ENCODE measurements around the gene PXYLP1. TPM values are rescaled to one million over a fixed set of nuclear protein-coding genes. Genes with fewer than 3 reads are reported as not detected.
A peak's percentile ranks its signal among the peaks of the same experiment; 100 is the strongest.

PXYLP1 gene
- total and polyA plus RNA-seq, 9 of the 15 experiments (the other 6 are each of a cell fraction or from before 2014, with no cell fraction given) = 0.80 to 2.9 (median 1.3) TPM

DNA sequence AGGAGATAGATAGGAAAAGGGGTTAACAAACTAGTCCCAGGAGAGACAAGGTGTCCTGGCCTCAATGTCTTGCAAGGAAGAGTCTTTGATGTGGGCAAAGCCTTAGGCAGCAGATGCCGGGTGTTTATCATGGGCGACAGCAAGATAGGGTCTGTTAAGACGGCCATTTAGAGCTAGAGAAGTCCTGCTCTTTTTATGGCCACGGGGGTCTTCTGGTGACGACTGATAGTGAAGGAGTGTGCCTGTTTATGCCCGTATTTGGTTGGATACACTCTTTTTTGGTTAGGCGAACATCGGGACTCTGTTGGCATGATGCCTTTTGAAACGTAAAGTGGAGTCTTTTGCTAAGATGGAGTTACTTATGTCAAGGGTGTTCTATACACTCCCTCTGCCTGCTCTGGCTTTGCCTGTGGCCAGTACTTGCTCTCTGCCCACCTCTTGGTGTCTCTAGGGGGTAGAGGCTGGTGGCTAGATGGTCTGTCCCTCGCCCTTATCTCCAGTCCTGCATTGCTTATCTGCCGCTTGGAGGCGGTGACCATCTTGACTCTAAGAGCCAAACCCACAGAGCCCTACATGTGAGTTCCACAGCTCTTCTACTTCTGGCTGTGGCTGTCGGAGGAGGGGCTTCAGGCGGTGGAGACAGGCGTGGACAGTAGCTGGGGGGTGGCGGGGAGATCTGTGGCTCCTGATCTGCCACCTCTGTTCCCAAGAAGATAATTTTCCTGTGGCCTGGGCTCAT lies 80.9 kb downstream of the PXYLP1 start (continued):
- TF ChIP-seq, protein P1, sequence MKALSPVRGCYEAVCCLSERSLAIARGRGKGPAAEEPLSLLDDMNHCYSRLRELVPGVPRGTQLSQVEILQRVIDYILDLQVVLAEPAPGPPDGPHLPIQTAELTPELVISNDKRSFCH (CRISPR knock-in tag; IDR thresholded peaks at IDR 0.05) = peak; percentile 98
- TF ChIP-seq, protein P1 (tag; IDR thresholded peaks at IDR 0.05) = peak; percentile 100
- TF ChIP-seq FOXA3 (CRISPR knock-in tag; conservative IDR thresholded peaks at IDR 0.05 in 1 of 2, IDR thresholded peaks at IDR 0.05 in 1 of 2) (peak in 1 of 2 experiments; percentile 84; a peak in 2 of 4 replicates), POLR3A (IDR thresholded peaks at IDR 0.05; ENCODE audit: borderline replicate concordance, extremely low read depth, insufficient read depth, insufficient read length) (no peak), SMARCE1 (IDR thresholded peaks at IDR 0.05) (peak; percentile 69), ZNF79 (CRISPR knock-in tag; IDR thresholded peaks at IDR 0.05; ENCODE audit: low read depth) (peak; percentile 99), SPI1 (IDR thresholded peaks at IDR 0.05; ENCODE audit: borderline replicate concordance, low read depth, low read length) (no peak), ZKSCAN3 (CRISPR knock-in tag; IDR thresholded peaks at IDR 0.05) (peak; percentile 91), KLF10 (CRISPR knock-in tag; IDR thresholded peaks at IDR 0.05) (peak; percentile 95)
- TF ChIP-seq, protein P2, sequence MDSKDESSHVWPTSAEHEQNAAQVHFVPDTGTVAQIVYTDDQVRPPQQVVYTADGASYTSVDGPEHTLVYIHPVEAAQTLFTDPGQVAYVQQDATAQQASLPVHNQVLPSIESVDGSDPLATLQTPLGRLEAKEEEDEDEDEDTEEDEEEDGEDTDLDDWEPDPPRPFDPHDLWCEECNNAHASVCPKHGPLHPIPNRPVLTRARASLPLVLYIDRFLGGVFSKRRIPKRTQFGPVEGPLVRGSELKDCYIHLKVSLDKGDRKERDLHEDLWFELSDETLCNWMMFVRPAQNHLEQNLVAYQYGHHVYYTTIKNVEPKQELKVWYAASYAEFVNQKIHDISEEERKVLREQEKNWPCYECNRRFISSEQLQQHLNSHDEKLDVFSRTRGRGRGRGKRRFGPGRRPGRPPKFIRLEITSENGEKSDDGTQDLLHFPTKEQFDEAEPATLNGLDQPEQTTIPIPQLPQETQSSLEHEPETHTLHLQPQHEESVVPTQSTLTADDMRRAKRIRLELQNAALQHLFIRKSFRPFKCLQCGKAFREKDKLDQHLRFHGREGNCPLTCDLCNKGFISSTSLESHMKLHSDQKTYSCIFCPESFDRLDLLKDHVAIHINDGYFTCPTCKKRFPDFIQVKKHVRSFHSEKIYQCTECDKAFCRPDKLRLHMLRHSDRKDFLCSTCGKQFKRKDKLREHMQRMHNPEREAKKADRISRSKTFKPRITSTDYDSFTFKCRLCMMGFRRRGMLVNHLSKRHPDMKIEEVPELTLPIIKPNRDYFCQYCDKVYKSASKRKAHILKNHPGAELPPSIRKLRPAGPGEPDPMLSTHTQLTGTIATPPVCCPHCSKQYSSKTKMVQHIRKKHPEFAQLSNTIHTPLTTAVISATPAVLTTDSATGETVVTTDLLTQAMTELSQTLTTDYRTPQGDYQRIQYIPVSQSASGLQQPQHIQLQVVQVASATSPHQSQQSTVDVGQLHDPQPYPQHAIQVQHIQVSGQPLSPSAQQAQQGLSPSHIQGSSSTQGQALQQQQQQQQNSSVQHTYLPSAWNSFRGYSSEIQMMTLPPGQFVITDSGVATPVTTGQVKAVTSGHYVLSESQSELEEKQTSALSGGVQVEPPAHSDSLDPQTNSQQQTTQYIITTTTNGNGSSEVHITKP (IDR thresholded peaks at IDR 0.05; ENCODE audit: partially characterized antibody) = peak; percentile 87
- TF ChIP-seq, protein P3, sequence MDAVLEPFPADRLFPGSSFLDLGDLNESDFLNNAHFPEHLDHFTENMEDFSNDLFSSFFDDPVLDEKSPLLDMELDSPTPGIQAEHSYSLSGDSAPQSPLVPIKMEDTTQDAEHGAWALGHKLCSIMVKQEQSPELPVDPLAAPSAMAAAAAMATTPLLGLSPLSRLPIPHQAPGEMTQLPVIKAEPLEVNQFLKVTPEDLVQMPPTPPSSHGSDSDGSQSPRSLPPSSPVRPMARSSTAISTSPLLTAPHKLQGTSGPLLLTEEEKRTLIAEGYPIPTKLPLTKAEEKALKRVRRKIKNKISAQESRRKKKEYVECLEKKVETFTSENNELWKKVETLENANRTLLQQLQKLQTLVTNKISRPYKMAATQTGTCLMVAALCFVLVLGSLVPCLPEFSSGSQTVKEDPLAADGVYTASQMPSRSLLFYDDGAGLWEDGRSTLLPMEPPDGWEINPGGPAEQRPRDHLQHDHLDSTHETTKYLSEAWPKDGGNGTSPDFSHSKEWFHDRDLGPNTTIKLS (IDR thresholded peaks at IDR 0.05; ENCODE audit: borderline replicate concordance, low read depth) = no peak
- TF ChIP-seq, protein P4, sequence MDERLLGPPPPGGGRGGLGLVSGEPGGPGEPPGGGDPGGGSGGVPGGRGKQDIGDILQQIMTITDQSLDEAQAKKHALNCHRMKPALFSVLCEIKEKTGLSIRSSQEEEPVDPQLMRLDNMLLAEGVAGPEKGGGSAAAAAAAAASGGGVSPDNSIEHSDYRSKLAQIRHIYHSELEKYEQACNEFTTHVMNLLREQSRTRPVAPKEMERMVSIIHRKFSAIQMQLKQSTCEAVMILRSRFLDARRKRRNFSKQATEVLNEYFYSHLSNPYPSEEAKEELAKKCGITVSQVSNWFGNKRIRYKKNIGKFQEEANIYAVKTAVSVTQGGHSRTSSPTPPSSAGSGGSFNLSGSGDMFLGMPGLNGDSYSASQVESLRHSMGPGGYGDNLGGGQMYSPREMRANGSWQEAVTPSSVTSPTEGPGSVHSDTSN (CRISPR knock-in tag; IDR thresholded peaks at IDR 0.05; ENCODE audit: low read depth) = no peak
- TF ChIP-seq, protein P4 (tag; conservative IDR thresholded peaks at IDR 0.05; ENCODE audit: low read depth) = peak; percentile 90
- TF ChIP-seq, protein P5, sequence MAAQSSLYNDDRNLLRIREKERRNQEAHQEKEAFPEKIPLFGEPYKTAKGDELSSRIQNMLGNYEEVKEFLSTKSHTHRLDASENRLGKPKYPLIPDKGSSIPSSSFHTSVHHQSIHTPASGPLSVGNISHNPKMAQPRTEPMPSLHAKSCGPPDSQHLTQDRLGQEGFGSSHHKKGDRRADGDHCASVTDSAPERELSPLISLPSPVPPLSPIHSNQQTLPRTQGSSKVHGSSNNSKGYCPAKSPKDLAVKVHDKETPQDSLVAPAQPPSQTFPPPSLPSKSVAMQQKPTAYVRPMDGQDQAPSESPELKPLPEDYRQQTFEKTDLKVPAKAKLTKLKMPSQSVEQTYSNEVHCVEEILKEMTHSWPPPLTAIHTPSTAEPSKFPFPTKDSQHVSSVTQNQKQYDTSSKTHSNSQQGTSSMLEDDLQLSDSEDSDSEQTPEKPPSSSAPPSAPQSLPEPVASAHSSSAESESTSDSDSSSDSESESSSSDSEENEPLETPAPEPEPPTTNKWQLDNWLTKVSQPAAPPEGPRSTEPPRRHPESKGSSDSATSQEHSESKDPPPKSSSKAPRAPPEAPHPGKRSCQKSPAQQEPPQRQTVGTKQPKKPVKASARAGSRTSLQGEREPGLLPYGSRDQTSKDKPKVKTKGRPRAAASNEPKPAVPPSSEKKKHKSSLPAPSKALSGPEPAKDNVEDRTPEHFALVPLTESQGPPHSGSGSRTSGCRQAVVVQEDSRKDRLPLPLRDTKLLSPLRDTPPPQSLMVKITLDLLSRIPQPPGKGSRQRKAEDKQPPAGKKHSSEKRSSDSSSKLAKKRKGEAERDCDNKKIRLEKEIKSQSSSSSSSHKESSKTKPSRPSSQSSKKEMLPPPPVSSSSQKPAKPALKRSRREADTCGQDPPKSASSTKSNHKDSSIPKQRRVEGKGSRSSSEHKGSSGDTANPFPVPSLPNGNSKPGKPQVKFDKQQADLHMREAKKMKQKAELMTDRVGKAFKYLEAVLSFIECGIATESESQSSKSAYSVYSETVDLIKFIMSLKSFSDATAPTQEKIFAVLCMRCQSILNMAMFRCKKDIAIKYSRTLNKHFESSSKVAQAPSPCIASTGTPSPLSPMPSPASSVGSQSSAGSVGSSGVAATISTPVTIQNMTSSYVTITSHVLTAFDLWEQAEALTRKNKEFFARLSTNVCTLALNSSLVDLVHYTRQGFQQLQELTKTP (IDR thresholded peaks at IDR 0.05; ENCODE audit: low read depth in 1 of 2, partially characterized antibody in 2 of 2) = no peak

All from K562 (cell line).